ENCODE measurements around the gene ARMH2. TPM values are rescaled to one million over a fixed set of nuclear protein-coding genes. Genes with fewer than 3 reads are reported as not detected.
A peak's percentile ranks its signal among the peaks of the same experiment; 100 is the strongest.

ARMH2 gene
- total RNA-seq, 6 experiments from 2014 or later, result not detected

- peaks cover 6% of the 10 kb centered on the region for H3K27me3 Mint-ChIP-seq (ENCODE audit: insufficient read depth)
- no peak overlapping the region for H3K4me3 Mint-ChIP-seq
- peaks cover 9% of the 10 kb centered on the region for H3K4me1 Mint-ChIP-seq (ENCODE audit: low read depth)
- no peaks in the 10 kb centered on the region for H3K9me3 Mint-ChIP-seq
- peaks cover 26% of the 10 kb centered on the region; the same call in 1 of the 2 replicates for H3K36me3 Mint-ChIP-seq (ENCODE audit: low read depth)
- no peak overlapping the region for H3K27ac Mint-ChIP-seq
- no peak for DNase-seq
- TF ChIP-seq CTCF (IDR thresholded peaks at IDR 0.05), result no peak
Measured at GRCh38 chr6:24844061-24844460, 45.3 kb upstream of the ARMH2 start.

DNA sequence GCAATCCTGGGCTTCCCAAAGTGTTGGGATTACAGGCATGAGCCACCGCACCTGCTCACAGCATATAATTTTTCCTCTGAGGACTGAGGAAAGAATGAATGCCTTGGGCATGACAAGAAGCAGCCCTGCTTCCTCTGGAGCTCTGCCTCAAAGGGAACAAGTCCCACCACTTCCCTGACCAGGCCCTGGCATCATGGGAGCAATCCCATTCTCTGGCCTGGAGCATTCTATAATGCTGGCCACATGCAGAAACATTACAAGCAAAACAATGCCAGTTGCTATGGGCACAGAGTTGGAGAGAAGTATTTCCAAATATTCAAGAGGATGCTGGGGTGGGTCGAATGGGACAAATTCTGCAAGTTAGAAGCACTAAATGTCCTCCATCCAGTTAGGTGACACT, 41.5 kb upstream of the ARMH2 start:
- TF ChIP-seq CTCF (IDR thresholded peaks at IDR 0.05), result no peak
- no peak overlapping the region for H3K4me3 Mint-ChIP-seq

GRCh38 chr6:24838994-24839393, 40.3 kb upstream of the ARMH2 start:
- Mint-ChIP-seq H3K27me3 (ENCODE audit: insufficient read depth) (peaks cover 21% of the 10 kb centered on the region), H3K4me3 (no peak overlapping the region), H3K4me1 (ENCODE audit: low read depth) (peaks cover 10% of the 10 kb centered on the region), H3K27ac (no peak overlapping the region), H3K9me3 (no peaks in the 10 kb centered on the region), H3K36me3 (ENCODE audit: low read depth) (peaks cover 28% of the 10 kb centered on the region)
- no peak for TF ChIP-seq CTCF (IDR thresholded peaks at IDR 0.05)
- no peak for DNase-seq

More for the DNA sequence above, 41.5 kb upstream of the ARMH2 start:
- Mint-ChIP-seq H3K27me3 (ENCODE audit: insufficient read depth) (peaks cover 18% of the 10 kb centered on the region), H3K9me3 (no peaks in the 10 kb centered on the region), H3K4me1 (ENCODE audit: low read depth) (peaks cover 10% of the 10 kb centered on the region), H3K36me3 (ENCODE audit: low read depth) (peaks cover 28% of the 10 kb centered on the region), H3K27ac (no peak overlapping the region)
- no peak for DNase-seq

DNA sequence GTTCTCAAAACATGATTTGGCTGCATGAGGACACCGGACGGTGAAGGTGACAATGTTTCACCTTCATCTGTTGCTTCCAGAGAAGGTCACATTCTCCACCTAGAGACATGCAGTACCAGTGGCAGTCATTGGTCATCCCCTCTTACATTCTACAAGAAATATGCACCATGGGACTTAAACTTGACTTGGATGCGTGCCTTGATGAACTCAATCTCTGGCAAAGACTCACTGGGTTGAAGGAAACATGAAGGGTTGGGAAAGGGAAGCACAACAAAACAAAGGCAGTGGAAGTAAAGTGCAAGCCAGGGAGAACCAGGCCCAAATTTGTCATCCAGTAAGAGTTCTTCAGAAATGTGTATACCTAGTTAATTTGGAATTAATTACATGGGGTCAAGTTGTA, 39.4 kb upstream of the ARMH2 start:
- H3K27me3 Mint-ChIP-seq (ENCODE audit: insufficient read depth), result peaks cover 15% of the 10 kb centered on the region
- 0 out of 2 replicates have a peak, but pooled peaks have one; percentile 10 for TF ChIP-seq CTCF (IDR thresholded peaks at IDR 0.05)
- peaks cover 16% of the 10 kb centered on the region for H3K4me1 Mint-ChIP-seq (ENCODE audit: low read depth)
- DNase-seq, result no peak
- no peak overlapping the region for H3K27ac Mint-ChIP-seq
- H3K36me3 Mint-ChIP-seq (ENCODE audit: low read depth), result peaks cover 26% of the 10 kb centered on the region
- no peak overlapping the region for H3K4me3 Mint-ChIP-seq
- H3K9me3 Mint-ChIP-seq, result no peaks in the 10 kb centered on the region

- H3K4me1 Mint-ChIP-seq (ENCODE audit: low read depth), result peaks cover 33% of the 10 kb centered on the region
- H3K4me3 Mint-ChIP-seq, result no peak overlapping the region
- no peak for DNase-seq
- TF ChIP-seq CTCF (IDR thresholded peaks at IDR 0.05), result no peak
- H3K27me3 Mint-ChIP-seq (ENCODE audit: insufficient read depth), result peaks cover 20% of the 10 kb centered on the region
- no peaks in the 10 kb centered on the region for H3K9me3 Mint-ChIP-seq
- H3K36me3 Mint-ChIP-seq (ENCODE audit: low read depth), result peaks cover 12% of the 10 kb centered on the region
- H3K27ac Mint-ChIP-seq, result no peak overlapping the region
Measured at GRCh38 chr6:24836109-24836508, 37.4 kb upstream of the ARMH2 start.

Measured in HFFc6 (cell line).